ENCODE measurements around the gene CALY. TPM values are rescaled to one million over a fixed set of nuclear protein-coding genes. Genes with fewer than 3 reads are reported as not detected.
"Not testable (repeated sequence)": the region's sequence is repeated elsewhere in the genome, so short reads cannot be mapped to it uniquely, and the experiment has no call there.

The CALY gene
- total RNA-seq, 1 donor from 2014 or later: 4.7 TPM

DNA sequence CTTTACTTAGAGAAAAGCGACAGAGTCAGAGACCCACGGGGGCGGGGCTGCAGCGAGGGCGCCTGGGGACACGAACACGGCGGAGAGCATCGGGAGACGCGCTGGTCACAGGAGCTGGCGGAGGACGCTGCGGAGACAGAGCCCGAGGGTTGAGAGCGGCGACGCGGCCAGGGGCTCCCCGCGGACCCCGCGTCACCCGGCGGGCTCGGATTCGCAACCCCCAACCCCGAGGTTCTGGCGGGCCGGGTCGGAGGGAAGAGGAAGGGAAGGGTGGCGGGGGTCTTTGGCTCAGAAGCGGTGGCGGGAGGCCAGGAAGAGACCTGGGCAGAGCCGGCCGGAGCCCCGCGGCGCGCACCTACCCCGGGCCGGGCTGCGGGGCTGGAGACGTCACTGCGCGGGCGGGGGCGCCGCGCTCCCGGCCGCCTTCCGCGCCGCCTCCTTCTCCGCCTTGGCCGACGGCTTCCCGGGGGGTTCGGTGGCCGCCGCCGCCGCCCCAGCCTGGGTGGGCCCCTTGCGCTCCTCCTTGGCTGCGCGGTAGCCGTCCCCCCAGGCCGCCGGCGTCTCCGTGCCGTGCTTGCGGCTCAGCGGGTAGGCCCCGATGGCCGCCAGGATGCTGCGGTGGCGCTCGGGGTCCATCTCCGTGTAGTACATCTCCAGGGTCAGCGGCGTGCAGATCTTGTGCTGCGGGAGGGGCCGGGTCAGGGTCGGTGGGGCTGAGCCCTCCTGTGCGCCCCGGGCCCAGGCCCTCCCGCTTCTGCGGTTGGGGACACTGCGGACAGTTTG, 11.1 kb downstream of the CALY start:
- DNase-seq (ENCODE audit: extremely low spot score in 2 of 2): no peak
- H3K4me3 ChIP-seq: peak overlapping the region; percentile 21 to 27
- H3K4me1 ChIP-seq: peaks cover 25% of the 10 kb centered on the region
- TF ChIP-seq POLR2AphosphoS5 (IDR thresholded peaks at IDR 0.05; ENCODE audit: insufficient read depth in 1 of 2, low read depth in 1 of 2) (no peak), POLR2A (IDR thresholded peaks at IDR 0.05) (no peak)
- TF ChIP-seq, protein P1, sequence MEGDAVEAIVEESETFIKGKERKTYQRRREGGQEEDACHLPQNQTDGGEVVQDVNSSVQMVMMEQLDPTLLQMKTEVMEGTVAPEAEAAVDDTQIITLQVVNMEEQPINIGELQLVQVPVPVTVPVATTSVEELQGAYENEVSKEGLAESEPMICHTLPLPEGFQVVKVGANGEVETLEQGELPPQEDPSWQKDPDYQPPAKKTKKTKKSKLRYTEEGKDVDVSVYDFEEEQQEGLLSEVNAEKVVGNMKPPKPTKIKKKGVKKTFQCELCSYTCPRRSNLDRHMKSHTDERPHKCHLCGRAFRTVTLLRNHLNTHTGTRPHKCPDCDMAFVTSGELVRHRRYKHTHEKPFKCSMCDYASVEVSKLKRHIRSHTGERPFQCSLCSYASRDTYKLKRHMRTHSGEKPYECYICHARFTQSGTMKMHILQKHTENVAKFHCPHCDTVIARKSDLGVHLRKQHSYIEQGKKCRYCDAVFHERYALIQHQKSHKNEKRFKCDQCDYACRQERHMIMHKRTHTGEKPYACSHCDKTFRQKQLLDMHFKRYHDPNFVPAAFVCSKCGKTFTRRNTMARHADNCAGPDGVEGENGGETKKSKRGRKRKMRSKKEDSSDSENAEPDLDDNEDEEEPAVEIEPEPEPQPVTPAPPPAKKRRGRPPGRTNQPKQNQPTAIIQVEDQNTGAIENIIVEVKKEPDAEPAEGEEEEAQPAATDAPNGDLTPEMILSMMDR (IDR thresholded peaks at IDR 0.05): no peak
- no peak overlapping the region for H3K27ac ChIP-seq
- no peaks in the 10 kb centered on the region for H3K36me3 ChIP-seq
- peaks cover 25% of the 10 kb centered on the region for H3K27me3 ChIP-seq
- H3K9me3 ChIP-seq: no peaks in the 10 kb centered on the region
- intact Hi-C loops (cut with DNase I): no loop called here

GRCh38 chr10:133324857-133325260, 11.8 kb downstream of the CALY start:
- H3K4me1 ChIP-seq: peaks cover 22% of the 10 kb centered on the region
- intact Hi-C loops (cut with DNase I): no loop called here
- peaks cover 25% of the 10 kb centered on the region for H3K27me3 ChIP-seq
- no peak for DNase-seq (ENCODE audit: extremely low spot score in 2 of 2)
- no peaks in the 10 kb centered on the region for H3K9me3 ChIP-seq
- H3K36me3 ChIP-seq: no peaks in the 10 kb centered on the region
- peak overlapping the region in 1 of 2 donors; percentile 27 for H3K4me3 ChIP-seq
- no peak overlapping the region for H3K27ac ChIP-seq
- TF ChIP-seq, protein P1 (IDR thresholded peaks at IDR 0.05): no peak
- TF ChIP-seq POLR2A (IDR thresholded peaks at IDR 0.05) (no peak), POLR2AphosphoS5 (IDR thresholded peaks at IDR 0.05; ENCODE audit: insufficient read depth in 1 of 2, low read depth in 1 of 2) (no peak)

DNA sequence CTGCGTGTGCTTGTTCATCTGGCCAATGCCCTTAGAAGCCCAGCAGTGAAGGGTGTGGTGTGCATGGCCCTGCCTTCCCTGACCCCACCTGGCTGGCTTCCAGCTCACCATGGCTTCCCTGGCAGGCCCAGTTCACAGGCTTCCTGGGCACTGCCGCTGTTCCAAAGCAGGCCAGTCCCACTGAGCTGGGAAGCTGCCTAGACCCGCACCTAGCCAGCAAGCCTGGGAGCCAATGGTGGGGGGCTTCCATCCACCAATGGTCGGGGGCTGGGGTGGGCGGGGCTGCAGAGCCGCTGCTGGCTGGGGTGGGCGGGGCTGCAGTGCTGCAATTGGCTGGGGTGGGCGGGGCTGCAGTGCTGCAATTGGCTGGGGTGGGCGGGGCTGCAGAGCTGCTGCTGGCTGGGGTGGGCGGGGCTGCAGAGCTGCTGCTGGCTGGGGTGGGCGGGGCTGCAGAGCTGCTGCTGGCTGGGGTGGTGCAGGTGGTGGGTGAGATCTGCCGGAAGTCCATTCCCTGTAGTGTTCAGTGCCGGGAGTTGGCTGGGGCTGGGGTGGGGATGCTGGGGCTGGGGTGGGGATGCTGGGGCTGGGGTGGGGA, 12.4 kb downstream of the CALY start:
- Histone ChIP-seq H3K27me3 (peaks cover 25% of the 10 kb centered on the region), H3K4me1 (peaks cover 16% of the 10 kb centered on the region), H3K9me3 (no peaks in the 10 kb centered on the region), H3K36me3 (no peaks in the 10 kb centered on the region), H3K4me3 (no peak overlapping the region), H3K27ac (no peak overlapping the region)
- TF ChIP-seq, protein P1 (IDR thresholded peaks at IDR 0.05): no peak
- TF ChIP-seq POLR2A (IDR thresholded peaks at IDR 0.05): no peak
- TF ChIP-seq POLR2AphosphoS5 (IDR thresholded peaks at IDR 0.05; ENCODE audit: insufficient read depth in 1 of 2, low read depth in 1 of 2): no peak
- intact Hi-C loops (cut with DNase I): no loop called here
- DNase-seq (ENCODE audit: extremely low spot score in 2 of 2): no peak

- intact Hi-C loops (cut with DNase I); DNase-seq (ENCODE audit: extremely low spot score in 2 of 2); H3K9me3 ChIP-seq; H3K4me3 ChIP-seq; H3K36me3 ChIP-seq; H3K27ac ChIP-seq: not testable (repeated sequence)
- Histone ChIP-seq H3K27me3 (peaks cover 13% of the 10 kb centered on the region), H3K4me1 (peaks cover 22% of the 10 kb centered on the region)
Measured at GRCh38 chr10:133322064-133322709, 14.5 kb downstream of the CALY start.

DNA sequence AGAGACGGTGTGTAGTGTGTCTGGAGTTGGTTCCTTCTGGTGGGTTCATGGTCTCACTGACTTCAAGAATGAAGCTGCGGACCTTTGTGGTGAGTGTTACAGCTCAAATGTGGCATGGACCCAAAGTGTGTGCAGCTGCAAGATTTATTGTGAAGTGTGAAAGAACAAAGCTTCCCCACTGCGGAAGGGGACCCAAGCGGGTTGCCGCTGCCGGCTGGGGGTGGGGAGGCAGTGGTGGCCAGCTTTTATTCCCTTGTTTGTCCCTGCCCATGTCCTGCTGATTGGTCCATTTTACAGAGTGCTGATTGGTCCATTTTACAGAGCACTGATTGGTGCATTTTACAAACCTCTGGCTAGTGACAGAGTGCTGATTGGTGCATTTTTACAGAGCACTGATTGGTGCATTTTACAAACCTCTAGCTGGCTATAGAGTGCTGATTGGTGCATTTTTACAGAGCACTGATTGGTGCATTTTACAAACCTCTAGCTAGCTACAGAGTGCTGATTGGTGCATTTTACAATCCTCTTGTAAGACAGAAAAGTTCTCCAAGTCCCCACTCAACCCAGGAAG, 15.8 kb downstream of the CALY start:
- H3K27ac ChIP-seq: not testable (repeated sequence)

More for the DNA sequence above, 15.8 kb downstream of the CALY start:
- H3K36me3 ChIP-seq; H3K9me3 ChIP-seq; H3K27me3 ChIP-seq; H3K4me3 ChIP-seq; intact Hi-C loops (cut with DNase I); DNase-seq (ENCODE audit: extremely low spot score in 2 of 2): not testable (repeated sequence)
- H3K4me1 ChIP-seq: peaks cover 17% of the 10 kb centered on the region

Data from vagina (tissue), 2 donors.